ENCODE measurements around the gene DALRD3.

The DALRD3 gene

DNA sequence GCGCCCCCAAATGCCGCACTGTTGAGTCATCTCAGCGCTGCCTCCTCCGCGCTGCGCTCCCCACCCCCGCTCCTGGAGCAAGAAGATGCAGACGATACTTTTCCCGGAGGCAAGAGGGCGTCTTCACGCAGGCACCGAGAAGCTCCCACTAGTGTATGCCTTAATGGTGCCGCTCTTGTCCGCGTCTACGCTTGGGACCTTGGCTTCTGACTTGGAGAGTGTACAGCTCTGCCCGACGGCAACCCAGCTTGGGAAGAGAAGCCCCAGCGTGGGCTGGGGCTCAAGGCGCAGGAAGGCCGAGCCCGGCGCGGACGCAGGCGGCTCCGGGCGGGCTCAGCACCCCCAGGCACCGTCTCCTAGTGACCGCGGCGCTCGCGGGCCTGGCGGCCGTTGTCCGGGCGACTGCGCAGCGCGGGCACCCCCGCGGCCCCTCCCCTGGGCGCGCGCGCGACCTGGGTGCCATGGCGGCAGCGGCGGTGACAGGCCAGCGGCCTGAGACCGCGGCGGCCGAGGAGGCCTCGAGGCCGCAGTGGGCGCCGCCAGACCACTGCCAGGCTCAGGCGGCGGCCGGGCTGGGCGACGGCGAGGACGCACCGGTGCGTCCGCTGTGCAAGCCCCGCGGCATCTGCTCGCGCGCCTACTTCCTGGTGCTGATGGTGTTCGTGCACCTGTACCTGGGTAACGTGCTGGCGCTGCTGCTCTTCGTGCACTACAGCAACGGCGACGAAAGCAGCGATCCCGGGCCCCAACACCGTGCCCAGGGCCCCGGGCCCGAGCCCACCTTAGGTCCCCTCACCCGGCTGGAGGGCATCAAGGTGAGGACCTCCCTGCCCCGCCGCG, 28.4 kb downstream of the DALRD3 start, which contains the start of gene P4HTM:
TSS of gene P4HTM (plus strand) at position 446 of the 840 bp plus-strand sequence. CDS start at position 462, 16 bp downstream.
- in situ Hi-C loops (cut with HindIII; ENCODE audit: low pct_ligation_motif_present, low pct_unique_long_range_greater_than_20kb, low sequenced_read_pairs): no loop called here
- peak; percentile 90 for DNase-seq

DNA sequence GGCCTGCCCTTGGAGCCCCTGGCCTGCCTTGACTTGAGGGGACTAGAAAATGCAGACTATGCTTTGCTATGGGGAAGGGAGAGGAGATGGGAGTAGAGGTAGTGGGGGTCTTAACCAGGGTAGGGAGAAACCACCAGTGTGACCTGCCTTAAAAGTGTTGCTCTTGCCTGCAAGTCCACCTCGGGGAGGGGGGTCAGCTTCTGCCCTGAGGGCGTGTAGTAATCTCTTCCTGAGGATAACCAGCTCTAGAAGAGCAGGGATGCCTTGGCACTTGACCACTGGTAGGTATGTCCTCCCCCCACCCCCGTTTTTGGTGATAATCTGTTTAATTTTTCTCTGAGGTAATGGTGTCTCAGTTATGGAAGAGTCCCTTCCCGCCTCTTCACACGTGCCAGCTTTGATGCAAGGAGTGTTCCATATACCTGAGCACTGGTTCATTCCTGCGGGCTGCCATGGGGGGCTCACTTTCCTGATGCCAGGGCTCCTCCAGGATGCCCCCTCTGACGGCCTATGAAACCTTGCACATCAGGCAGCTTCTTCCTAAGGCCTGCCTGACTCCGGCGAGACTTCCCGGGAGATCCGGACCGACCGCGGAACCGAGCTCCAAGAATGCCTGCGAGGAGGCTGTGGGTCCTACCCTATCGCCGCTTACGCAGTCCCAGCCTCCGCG, 29.1 kb downstream of the DALRD3 start:
- in situ Hi-C loops (cut with HindIII; ENCODE audit: low pct_ligation_motif_present, low pct_unique_long_range_greater_than_20kb, low sequenced_read_pairs): no loop called here
- DNase-seq: peak; percentile 10

DNA sequence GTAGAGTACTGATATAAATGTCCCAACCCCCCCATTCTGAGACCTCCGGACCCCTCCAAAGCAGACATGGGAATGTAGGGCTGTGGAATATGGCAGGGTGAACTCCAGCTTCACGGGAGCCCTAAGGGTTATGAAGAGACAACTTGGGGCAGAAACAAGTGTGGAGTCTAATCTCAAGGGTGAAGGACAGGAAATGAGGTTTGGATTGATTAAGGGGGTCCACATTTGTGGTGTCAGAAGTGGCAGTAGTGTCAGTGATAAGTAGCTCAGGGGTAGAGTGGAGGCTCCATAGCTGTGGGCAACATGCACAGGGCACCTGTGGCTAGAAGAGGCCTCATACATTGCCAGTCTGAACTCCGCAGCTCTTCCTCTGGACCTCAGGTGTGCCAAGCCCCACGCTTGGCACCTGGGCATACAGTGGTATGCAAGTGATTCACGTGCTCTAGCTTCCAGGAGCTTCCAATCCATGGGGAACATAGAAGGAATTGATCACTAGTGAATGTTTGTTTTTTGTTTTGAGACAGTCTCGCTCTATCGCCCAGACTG, 32.5 kb downstream of the DALRD3 start:
- in situ Hi-C loops (cut with HindIII; ENCODE audit: low pct_ligation_motif_present, low pct_unique_long_range_greater_than_20kb, low sequenced_read_pairs): no loop called here
- DNase-seq: no peak

DNA sequence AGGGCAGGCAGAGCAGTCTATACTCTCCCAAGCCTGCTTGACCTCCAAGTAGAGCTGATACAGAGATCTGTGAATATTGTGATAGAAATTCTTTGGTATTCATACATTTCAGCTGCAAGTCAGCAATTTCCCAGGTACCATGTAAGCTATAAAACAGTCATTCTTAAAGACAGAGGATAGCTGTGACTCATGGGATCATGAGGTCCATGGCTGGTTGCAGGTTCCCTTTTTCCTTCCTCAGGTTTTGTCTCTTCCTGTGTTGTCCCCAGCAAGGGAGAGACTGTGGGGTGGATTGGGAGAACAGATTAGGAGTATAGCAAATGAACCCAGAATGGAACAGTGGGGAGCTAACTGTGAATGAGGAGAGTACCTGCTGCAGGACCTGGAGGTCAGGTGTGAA, 33.7 kb downstream of the DALRD3 start:
- in situ Hi-C loops (cut with HindIII; ENCODE audit: low pct_ligation_motif_present, low pct_unique_long_range_greater_than_20kb, low sequenced_read_pairs): no loop called here
- DNase-seq: no peak

DNA sequence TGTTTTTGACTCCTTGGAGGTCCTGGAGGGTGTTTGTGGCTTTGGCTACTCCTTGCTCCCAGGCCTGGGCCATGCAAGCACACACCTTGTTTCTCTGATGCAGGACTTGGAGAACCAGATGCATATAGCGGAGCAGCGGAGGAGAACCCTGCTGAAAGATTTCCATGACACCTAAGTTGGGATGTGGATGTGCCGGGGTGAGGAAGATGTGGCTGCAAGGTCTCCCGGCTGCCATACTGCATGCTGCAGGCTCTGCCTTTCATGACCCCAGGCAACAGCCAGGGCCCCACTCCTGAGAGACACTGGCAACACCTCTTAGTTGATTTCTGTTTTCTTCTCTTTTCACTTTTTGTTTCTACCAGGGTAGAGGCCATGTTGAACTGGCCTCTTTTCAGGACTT, 35.3 kb downstream of the DALRD3 start:
- in situ Hi-C loops (cut with HindIII; ENCODE audit: low pct_ligation_motif_present, low pct_unique_long_range_greater_than_20kb, low sequenced_read_pairs): no loop called here
- no peak for DNase-seq

DNA sequence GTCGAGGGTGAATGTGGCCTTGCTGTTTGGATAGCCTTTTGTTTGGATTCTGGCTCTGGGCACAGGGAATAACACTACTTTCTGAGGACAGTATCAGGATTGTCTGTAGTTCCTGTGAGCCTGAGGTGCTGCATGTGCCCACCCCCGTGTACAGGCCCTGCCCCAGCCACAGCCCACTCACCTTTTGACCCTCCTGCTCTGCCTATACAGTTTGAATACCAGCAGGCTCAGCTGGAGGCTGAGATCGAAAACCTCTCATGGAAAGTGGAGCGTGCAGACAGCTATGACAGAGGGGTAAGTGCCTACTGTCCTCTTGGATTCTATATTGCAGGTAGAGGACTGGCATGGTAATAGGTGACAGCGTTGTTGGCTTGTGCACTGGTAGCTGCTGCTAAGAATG, 35.7 kb downstream of the DALRD3 start:
- DNase-seq: no peak
- in situ Hi-C loops (cut with HindIII; ENCODE audit: low pct_ligation_motif_present, low pct_unique_long_range_greater_than_20kb, low sequenced_read_pairs): no loop called here

DNA sequence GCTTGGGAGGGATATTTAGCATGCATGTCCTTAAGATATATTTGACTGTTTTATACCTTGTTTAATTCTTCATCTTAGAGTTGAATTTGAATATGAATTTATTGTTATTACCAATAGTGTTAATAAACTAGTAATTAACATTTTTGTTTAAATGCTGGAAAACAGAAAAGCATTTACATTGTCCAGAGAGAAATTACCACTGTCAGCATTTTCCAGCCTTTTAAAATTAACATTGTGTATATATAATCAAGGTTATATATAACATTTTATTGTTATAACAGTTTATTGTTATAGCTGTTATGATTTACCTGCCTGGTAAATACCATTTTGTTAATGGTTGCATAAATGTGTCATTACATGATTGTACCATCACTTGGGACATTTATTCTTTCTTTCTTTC, 36.4 kb downstream of the DALRD3 start:
- DNase-seq: no peak
- in situ Hi-C loops (cut with HindIII; ENCODE audit: low pct_ligation_motif_present, low pct_unique_long_range_greater_than_20kb, low sequenced_read_pairs): no loop called here

DNA sequence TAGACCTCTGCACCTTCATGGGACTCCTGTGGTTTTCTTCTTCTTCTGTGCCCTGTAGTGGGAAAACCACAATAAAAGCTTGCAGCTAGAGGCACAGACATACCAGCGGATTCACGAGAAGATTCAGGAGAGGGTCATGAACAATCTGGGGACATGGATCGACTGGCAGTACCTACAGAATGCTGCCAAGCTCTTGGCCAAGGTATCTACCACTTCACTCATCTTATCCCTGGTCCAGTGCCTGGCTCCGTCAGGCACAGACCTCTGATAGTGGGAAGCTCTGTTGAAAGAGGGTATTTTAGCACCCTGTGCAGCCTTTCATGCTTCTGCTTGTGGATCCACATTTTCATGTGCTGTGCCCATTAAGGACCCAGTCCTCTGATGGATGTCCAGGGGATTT, 38.1 kb downstream of the DALRD3 start:
- DNase-seq: no peak
- in situ Hi-C loops (cut with HindIII; ENCODE audit: low pct_ligation_motif_present, low pct_unique_long_range_greater_than_20kb, low sequenced_read_pairs): no loop called here

DNA sequence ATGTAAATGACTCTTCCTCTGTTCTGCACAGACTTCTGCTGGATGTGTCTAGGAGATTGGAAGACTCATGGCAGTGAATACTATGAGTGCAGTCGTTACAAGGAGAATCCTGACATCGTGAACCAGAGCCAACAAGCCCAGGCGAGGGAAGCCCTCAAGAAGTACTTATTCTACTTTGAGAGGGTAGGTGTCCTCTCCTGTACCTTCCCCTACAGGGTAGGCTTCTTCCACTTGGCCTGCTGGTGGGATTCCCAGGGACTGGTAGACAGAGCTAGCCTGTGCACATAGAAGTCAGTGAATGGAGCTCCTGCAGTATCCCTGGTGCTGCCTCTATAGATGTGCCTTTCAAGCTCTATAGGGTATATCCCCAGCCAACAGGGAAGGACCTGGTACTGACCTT, 38.9 kb downstream of the DALRD3 start:
- DNase-seq: no peak
- in situ Hi-C loops (cut with HindIII; ENCODE audit: low pct_ligation_motif_present, low pct_unique_long_range_greater_than_20kb, low sequenced_read_pairs): no loop called here

DNA sequence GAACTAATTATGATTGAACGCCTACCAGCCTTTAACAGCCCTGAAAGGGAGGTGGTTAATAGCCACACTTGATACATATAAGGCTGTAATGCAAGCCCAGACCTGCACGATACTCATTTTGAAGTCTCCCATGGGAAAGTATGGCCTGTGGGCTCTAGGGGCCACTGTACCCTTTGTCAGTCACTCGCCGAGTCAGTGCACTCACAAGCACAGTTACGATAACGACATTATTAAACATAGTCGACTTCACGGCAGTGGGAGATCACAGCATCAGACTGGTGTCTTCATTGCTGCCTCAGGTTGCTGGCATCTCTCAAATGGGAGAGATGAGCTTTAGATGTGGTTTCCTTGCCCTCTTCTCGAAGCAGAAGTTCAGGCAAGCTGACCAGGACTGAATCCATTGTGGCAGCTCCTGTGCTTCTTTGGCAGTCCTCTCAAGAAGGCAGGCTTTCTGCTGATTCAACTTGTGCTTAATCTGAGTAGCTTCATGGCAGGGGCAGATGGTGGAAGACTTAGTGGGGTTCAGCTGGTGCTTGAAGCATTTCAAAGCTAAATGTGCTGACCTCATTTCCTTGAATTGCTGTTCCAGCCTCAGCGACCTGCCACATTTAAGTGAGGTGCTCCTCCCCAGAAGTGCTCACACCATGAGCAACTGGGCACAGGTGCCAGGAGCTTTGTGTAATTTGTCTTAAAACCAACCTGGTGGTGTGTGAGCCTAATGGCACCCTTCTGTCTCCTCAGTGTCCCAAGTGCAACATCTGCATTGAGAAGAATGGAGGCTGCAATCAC, 44.1 kb downstream of the DALRD3 start:
- in situ Hi-C loops (cut with HindIII; ENCODE audit: low pct_ligation_motif_present, low pct_unique_long_range_greater_than_20kb, low sequenced_read_pairs): no loop called here
- no peak for DNase-seq

DNA sequence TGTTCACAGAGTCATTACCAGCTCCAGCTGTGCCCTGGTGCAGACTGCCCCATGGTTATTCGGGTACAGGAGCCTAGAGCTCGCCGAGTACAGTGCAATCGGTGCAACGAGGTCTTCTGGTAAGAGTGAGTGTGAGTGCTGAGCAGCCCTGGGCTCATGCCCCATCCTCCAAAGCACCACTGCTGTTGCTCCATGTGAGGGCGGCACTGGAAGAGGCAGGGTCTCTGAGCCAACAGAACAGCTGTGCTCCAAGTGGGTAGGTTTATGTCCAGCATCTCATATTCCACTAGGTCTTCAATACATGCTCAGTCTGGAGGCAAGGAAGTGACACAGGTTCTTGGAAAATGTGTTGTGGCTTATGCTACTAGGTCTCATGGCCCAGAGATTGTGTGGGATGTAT, 47.8 kb downstream of the DALRD3 start:
- no peak for DNase-seq
- in situ Hi-C loops (cut with HindIII; ENCODE audit: low pct_ligation_motif_present, low pct_unique_long_range_greater_than_20kb, low sequenced_read_pairs): no loop called here

DNA sequence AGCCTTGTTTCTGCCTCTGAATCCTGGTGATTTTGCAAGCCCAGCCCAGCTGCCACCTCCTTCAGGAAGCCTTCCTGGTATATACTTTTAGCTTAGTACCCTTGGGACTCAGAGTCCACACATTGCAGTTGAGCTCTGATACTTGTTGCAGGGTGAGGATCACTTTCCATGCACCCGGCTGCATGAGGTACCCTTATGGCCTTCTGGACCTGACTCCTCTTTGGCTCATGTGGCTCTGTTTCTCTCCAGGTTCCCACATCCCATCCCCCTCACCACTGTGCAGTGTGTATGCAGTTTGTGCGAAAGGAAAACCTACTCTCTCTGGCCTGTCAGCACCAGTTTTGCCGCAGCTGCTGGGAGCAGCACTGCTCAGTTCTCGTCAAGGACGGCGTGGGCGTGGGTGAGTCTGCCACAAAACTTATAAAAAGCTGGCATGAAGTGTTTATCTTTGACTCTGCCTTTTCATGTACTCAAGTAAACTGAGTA, 51.5 kb downstream of the DALRD3 start:
- in situ Hi-C loops (cut with HindIII; ENCODE audit: low pct_ligation_motif_present, low pct_unique_long_range_greater_than_20kb, low sequenced_read_pairs): no loop called here
- DNase-seq: no peak

DNA sequence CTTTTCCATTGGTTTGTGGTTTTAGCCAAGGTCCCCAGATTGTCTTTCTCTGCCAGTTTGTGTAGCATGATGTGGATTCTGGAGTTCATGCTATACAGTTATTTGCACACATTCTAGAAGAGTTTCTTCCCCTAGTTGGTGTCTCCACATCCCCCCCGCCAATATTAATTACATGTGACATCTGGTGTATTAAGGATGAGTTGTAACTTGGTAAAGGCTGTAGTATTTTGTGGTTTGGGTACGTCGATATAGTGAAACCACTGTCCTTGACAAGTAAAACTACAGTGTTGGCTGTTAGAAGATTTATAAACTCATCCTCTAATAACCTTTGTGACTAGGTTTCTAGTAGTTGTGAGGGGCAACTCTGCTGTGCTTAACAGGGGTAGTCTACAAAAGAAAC, 52.0 kb downstream of the DALRD3 start:
- no peak for DNase-seq
- in situ Hi-C loops (cut with HindIII; ENCODE audit: low pct_ligation_motif_present, low pct_unique_long_range_greater_than_20kb, low sequenced_read_pairs): no loop called here
